SK-N-MC (cell line): ENCODE data around the gene PRSS12.

ENCODE experiments used
- DNase-seq: peaks from one replicate; pipeline ENCODE4 v3.0.0-alpha.2; 2011; ENCODE audit warnings: low read depth, low spot score
- H3K27ac ChIP-seq: fragments of 200-600 bp; sonication (generic); 2 replicates; pipeline ENCODE4 v1.5.1; 2016; ENCODE audit warnings: mixed run types
- H3K36me3 ChIP-seq: fragments of 200-600 bp; sonication (generic); 2 replicates; pipeline ENCODE4 v1.6.1; 2017; ENCODE audit warnings: antibody characterized with exemption, low read length, mixed read lengths; ENCODE audit not compliant: insufficient read depth
- H3K4me3 ChIP-seq: fragments of 200-600 bp; sonication (generic); 2 replicates; pipeline ENCODE4 v1.5.1; 2016
- H3K9ac ChIP-seq: fragments of 200-600 bp; sonication (generic); 2 replicates; pipeline ENCODE4 v1.8.0; 2017; ENCODE audit warnings: mixed run types, mixed read lengths; ENCODE audit not compliant: insufficient read length
- H3K9me3 ChIP-seq: fragments of 200-600 bp; sonication (generic); 2 replicates; pipeline ENCODE4 v1.6.1; 2017; ENCODE audit warnings: low read depth, mild to moderate bottlenecking, antibody characterized with exemption, low read length, moderate library complexity, mixed read lengths
- EZH2 ChIP-seq: fragments of 200-600 bp; sonication (generic); IDR thresholded peaks from one replicate; pipeline ENCODE4 v1.6.1; 2017; ENCODE audit warnings: antibody characterized with exemption
- FOXP2 ChIP-seq: optimal IDR thresholded peaks from 2 replicates; pipeline ENCODE3; 2011; ENCODE audit warnings: mild to moderate bottlenecking, moderate library complexity; ENCODE audit not compliant: insufficient read depth; ENCODE audit errors: extremely low read length, control extremely low read depth
- POLR2AphosphoS5 ChIP-seq: IDR thresholded peaks from 2 replicates; pipeline ENCODE4 v1.6.1; 2012; ENCODE audit warnings: mild to moderate bottlenecking, low read depth, low read length, borderline replicate concordance

PRSS12 gene

DNA sequence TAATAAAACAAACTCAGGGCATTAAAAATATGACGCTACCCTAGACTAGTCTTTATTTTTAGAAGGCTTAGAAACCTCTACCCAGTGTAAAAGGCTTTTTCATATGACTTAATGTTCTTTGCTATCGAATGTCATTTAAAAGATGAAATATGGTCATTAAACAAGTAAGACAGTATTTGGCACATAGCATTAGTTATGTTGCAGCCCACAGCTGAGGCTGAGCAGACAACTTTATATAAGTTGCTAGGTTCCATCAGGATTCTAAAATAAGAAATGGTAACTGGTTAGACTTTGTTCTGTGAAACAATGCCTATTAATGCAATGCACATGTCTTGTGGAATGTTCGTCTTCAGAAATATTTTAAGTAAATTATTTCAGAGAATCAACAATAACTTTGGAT, 10.4 kb upstream of the PRSS12 start:
- Histone ChIP-seq H3K9ac (no peak overlapping the region), H3K36me3 (no peaks in the 10 kb centered on the region), H3K27ac (no peak overlapping the region), H3K9me3 (no peaks in the 10 kb centered on the region), H3K4me3 (no peak overlapping the region)
- TF ChIP-seq EZH2 (no peak), POLR2AphosphoS5 (no peak), FOXP2 (no peak)
- no peak for DNase-seq

- DNase-seq, result no peak
- H3K9me3 ChIP-seq, result no peaks in the 10 kb centered on the region
- no peak overlapping the region for H3K27ac ChIP-seq
- H3K4me3 ChIP-seq, result no peak overlapping the region
- no peaks in the 10 kb centered on the region for H3K36me3 ChIP-seq
- no peak for TF ChIP-seq EZH2
- no peak for TF ChIP-seq FOXP2
- no peak for TF ChIP-seq POLR2AphosphoS5
- no peak overlapping the region for H3K9ac ChIP-seq
These were observed 8.4 kb upstream of the PRSS12 start for GRCh38 chr4:118361192-118361591.

GRCh38 chr4:118360106-118360505, 7.3 kb upstream of the PRSS12 start:
- Histone ChIP-seq H3K9ac (no peak overlapping the region), H3K9me3 (no peaks in the 10 kb centered on the region), H3K4me3 (no peak overlapping the region), H3K36me3 (no peaks in the 10 kb centered on the region), H3K27ac (no peak overlapping the region)
- no peak for TF ChIP-seq EZH2
- TF ChIP-seq FOXP2, result no peak
- no peak for TF ChIP-seq POLR2AphosphoS5
- DNase-seq, result no peak

- no peak for DNase-seq
- Histone ChIP-seq H3K36me3 (no peaks in the 10 kb centered on the region), H3K27ac (no peak overlapping the region), H3K4me3 (no peak overlapping the region), H3K9me3 (no peaks in the 10 kb centered on the region), H3K9ac (no peak overlapping the region)
- TF ChIP-seq EZH2, result no peak
- TF ChIP-seq FOXP2, result no peak
- no peak for TF ChIP-seq POLR2AphosphoS5
These were observed 4.8 kb upstream of the PRSS12 start for GRCh38 chr4:118357601-118358000.

GRCh38 chr4:118356731-118357130, 3.9 kb upstream of the PRSS12 start:
- no peak for DNase-seq
- Histone ChIP-seq H3K4me3 (no peak overlapping the region), H3K9ac (no peak overlapping the region), H3K27ac (no peak overlapping the region), H3K9me3 (no peaks in the 10 kb centered on the region), H3K36me3 (no peaks in the 10 kb centered on the region)
- TF ChIP-seq FOXP2 (no peak), EZH2 (no peak), POLR2AphosphoS5 (no peak)

- Histone ChIP-seq H3K9me3 (no peaks in the 10 kb centered on the region), H3K4me3 (no peak overlapping the region), H3K27ac (no peak overlapping the region), H3K36me3 (no peaks in the 10 kb centered on the region), H3K9ac (no peak overlapping the region)
- no peak for DNase-seq
- no peak for TF ChIP-seq FOXP2
- TF ChIP-seq EZH2, result no peak
- no peak for TF ChIP-seq POLR2AphosphoS5
These were observed 3.3 kb upstream of the PRSS12 start for GRCh38 chr4:118356111-118356510.

DNA sequence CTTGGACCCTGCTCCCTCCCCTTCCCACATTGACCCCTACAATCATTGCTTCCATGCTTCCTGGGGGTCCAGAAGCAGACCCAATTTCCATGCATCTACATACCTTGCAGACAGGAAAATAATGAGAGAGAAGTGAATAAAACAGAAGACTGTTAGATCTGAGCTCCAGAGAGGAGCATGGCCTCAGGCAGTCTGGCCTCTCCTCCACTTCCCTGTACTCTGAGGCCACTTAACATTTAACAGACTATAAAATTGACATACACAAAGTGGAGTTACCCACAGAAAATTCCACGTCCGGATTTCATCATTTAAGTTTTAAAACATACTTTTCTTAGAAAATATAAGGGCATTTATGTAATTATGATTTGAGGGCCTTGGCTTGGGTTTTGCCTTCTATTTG, 2.1 kb upstream of the PRSS12 start:
- no peak overlapping the region for H3K4me3 ChIP-seq
- no peaks in the 10 kb centered on the region for H3K9me3 ChIP-seq
- peak; percentile 24 for DNase-seq
- H3K27ac ChIP-seq, result no peak overlapping the region
- no peak for TF ChIP-seq FOXP2
- H3K36me3 ChIP-seq, result no peaks in the 10 kb centered on the region
- H3K9ac ChIP-seq, result no peak overlapping the region

DNA sequence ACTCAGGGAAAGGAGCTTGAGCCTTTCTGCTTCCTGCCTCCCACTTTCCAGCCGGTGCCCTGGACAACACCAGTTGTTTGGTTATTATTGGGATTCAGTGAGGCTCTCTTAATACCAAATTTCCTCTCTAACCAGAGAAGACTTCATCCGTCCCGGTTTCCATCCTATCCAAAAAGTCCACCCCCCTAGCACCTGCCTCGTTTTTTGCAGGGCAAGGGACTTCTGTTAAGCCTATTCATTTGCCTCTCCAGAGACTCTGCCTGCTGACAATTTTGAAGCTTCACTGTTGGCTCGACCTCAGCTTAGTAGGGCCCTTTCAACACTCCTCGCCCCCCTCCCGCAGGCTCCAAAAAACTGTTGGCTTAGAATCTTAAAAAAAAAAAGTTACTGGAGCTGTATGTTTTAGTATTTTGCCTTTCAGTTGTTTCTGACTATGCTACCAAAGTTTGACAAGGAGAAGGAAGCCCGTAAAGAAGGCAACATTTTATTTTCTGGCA, 779 bp upstream of the PRSS12 start:
- DNase-seq, result no peak
- no peak overlapping the region for H3K27ac ChIP-seq
- no peak for TF ChIP-seq EZH2
- TF ChIP-seq POLR2AphosphoS5, result no peak
- TF ChIP-seq FOXP2, result no peak
- H3K4me3 ChIP-seq, result peak overlapping the region; percentile 76
- H3K9me3 ChIP-seq, result no peaks in the 10 kb centered on the region
- no peaks in the 10 kb centered on the region for H3K36me3 ChIP-seq
- no peak overlapping the region for H3K9ac ChIP-seq
